Measurements from ENCODE around the gene NNT.

Gene NNT

DNA sequence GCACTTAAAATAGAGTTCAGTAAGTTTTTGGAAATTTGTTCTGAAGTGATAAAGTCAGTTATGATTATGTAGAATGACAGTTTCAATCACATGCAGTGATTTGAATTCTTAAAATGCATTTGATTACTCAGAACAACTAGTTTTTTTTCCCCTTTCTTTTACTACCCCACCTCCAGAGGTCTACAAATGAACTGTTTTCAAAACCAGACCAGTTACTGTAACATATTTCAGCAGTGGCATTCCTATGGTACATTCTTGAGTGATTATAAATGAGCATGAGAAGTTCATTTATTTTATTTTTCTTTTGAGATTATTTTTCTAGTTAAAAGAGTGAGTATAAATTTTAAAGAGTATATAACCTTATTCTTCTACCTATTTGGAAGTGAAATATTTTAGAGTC, 71.6 kb downstream of the NNT start:
- DNase-seq (ENCODE audit: low spot score) = no peak
- TF ChIP-seq, protein P1, sequence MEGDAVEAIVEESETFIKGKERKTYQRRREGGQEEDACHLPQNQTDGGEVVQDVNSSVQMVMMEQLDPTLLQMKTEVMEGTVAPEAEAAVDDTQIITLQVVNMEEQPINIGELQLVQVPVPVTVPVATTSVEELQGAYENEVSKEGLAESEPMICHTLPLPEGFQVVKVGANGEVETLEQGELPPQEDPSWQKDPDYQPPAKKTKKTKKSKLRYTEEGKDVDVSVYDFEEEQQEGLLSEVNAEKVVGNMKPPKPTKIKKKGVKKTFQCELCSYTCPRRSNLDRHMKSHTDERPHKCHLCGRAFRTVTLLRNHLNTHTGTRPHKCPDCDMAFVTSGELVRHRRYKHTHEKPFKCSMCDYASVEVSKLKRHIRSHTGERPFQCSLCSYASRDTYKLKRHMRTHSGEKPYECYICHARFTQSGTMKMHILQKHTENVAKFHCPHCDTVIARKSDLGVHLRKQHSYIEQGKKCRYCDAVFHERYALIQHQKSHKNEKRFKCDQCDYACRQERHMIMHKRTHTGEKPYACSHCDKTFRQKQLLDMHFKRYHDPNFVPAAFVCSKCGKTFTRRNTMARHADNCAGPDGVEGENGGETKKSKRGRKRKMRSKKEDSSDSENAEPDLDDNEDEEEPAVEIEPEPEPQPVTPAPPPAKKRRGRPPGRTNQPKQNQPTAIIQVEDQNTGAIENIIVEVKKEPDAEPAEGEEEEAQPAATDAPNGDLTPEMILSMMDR (IDR thresholded peaks at IDR 0.05; ENCODE audit: extremely low read depth, insufficient read depth, missing control alignments) = no peak
- in situ Hi-C loops (cut with MboI; ENCODE audit: low pct_unique_long_range_greater_than_20kb, low sequenced_read_pairs, unreplicated experiment) = no loop called here

DNA sequence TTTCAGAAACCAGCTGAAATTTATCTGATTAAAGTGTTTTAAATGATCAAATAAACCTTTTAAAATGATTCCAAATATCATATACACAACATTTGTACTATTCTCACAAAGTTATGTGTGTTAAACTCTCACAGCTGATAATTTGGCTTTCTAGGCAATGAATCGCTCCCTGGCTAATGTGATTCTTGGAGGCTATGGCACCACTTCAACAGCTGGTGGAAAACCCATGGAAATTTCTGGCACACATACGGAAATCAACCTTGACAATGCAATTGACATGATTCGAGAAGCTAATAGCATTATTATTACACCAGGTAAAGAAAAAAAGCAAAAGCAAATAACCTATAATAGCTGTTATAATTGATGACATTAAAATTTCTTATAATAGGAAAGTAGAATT, 72.4 kb downstream of the NNT start:
- no peak for DNase-seq (ENCODE audit: low spot score)
- in situ Hi-C loops (cut with MboI; ENCODE audit: low pct_unique_long_range_greater_than_20kb, low sequenced_read_pairs, unreplicated experiment) = no loop called here
- TF ChIP-seq, protein P1 (IDR thresholded peaks at IDR 0.05; ENCODE audit: extremely low read depth, insufficient read depth, missing control alignments) = no peak

DNA sequence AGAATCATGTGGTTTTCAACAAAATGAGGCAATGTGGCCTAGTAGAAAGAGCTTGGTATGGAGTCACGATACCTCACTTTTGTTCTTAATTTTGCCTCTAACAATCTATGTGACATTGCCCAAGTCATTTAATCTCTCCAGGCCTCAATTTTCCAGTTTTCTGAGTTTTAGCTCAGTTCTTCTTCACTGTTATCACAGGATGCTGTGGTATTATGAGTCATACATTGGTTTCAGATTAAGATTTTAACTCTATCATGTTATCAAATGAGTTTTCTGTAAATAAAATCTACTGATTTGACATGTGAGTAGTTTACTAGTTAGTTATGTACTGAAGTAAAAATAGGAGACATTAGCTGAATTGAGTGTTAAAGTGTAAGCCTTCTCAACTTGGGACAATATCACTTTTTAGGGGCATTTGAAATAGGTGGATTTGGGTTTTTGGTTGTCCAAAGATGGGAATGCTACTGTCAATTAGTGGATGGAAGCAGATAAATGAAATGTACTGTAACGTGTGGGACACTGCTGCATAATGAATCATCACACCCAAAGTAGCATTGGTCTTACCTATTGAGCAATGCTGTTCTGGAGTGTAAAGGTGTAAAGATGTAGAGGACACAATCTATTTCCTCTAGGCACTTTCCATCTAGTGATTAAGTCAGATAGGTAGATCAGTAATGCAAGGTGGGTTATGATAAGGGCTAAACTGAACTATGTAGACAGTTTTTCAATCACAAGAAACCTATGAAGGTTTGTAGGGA, 73.3 kb downstream of the NNT start:
- DNase-seq (ENCODE audit: low spot score) = no peak
- TF ChIP-seq, protein P1 (IDR thresholded peaks at IDR 0.05; ENCODE audit: extremely low read depth, insufficient read depth, missing control alignments) = no peak
- in situ Hi-C loops (cut with MboI; ENCODE audit: low pct_unique_long_range_greater_than_20kb, low sequenced_read_pairs, unreplicated experiment) = no loop called here

DNA sequence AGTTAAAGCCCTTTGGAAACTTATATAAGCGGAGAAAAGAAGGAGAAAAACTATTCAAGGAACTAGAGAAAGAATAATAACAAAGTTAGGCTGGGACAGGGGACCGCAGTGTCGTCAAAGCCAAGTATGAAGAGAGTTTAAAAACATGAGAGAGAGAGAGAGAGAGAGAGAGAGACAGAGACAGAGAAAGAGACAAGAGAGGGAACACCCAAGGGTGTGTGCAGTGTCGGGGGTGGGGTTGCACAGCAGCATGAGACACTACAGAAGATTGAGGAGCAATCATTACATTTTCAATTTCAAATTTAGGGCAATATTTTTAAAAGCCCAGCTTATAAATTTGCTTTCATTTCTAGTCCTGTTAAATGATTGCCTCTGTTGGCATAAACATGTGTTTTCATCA, 74.3 kb downstream of the NNT start:
- no peak for DNase-seq (ENCODE audit: low spot score)
- TF ChIP-seq, protein P1 (IDR thresholded peaks at IDR 0.05; ENCODE audit: extremely low read depth, insufficient read depth, missing control alignments) = no peak
- in situ Hi-C loops (cut with MboI; ENCODE audit: low pct_unique_long_range_greater_than_20kb, low sequenced_read_pairs, unreplicated experiment) = no loop called here

DNA sequence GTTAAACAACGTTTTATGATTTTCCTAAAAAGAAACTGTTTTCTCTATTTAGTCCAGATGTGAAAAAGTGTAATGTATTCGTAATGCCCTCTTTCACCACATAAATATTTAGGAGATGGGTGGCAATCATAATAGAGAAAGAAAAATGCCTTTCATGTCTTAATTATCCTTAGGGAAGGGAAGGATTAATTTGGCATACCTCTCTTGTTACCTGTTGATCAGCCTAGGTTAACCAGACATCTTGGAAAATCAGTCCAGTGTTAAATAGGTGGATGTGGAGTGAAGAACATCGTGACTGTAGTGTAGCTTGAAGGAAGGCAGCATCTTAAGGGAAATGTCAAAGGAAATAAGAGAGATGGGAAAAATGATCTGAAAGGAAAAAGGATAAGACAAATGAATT, 76.2 kb downstream of the NNT start:
- TF ChIP-seq, protein P1 (IDR thresholded peaks at IDR 0.05; ENCODE audit: extremely low read depth, insufficient read depth, missing control alignments) = no peak
- DNase-seq (ENCODE audit: low spot score) = no peak
- in situ Hi-C loops (cut with MboI; ENCODE audit: low pct_unique_long_range_greater_than_20kb, low sequenced_read_pairs, unreplicated experiment) = no loop called here

DNA sequence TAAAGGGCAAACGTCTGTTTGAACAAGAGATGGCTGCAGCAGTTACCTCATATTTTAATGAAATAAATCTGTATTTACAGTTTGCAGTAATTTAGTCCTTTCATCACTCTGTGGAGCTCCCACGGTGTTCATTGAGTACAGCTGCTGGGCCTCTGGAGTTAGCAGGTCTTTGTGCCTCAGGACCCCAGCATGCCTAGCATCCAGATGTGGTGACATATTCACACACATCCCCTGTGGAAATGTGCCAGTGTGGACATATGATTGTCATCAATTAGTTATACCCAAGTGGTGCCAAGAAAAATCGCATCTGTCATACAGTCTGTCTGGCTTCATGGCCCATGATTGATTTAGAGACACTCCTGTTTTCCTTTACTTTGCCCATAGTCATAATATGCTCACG, 77.3 kb downstream of the NNT start:
- in situ Hi-C loops (cut with MboI; ENCODE audit: low pct_unique_long_range_greater_than_20kb, low sequenced_read_pairs, unreplicated experiment) = no loop called here
- no peak for DNase-seq (ENCODE audit: low spot score)
- TF ChIP-seq, protein P1 (IDR thresholded peaks at IDR 0.05; ENCODE audit: extremely low read depth, insufficient read depth, missing control alignments) = no peak

All from GM13977 (cell line).